Measurements from ENCODE around the gene ST14.
"Not testable (repeated sequence)": the region's sequence is repeated elsewhere in the genome, so short reads cannot be mapped to it uniquely, and the experiment has no call there.

ST14 gene

GRCh38 chr11:130166457-130166784 lies 6.8 kb downstream of the ST14 start:
- peaks cover 18% of the 10 kb centered on the region for H3K4me1 ChIP-seq (ENCODE audit: control insufficient read depth, insufficient read depth, low read length)
- H3K36me3 ChIP-seq (ENCODE audit: insufficient read depth, low read length) = no peaks in the 10 kb centered on the region
- H3K4me2 ChIP-seq (ENCODE audit: low read length) = peak overlapping the region; percentile 24
- H3K27me3 ChIP-seq (ENCODE audit: control insufficient read depth, insufficient read depth, low read length) = peaks cover 33% of the 10 kb centered on the region
- no peak overlapping the region for H3K9ac ChIP-seq (ENCODE audit: low read depth, low read length)
- H3K4me3 ChIP-seq (ENCODE audit: low read length) = no peak overlapping the region
- H3K9me3 ChIP-seq (replicated peaks; ENCODE audit: low read length) = no peaks in the 10 kb centered on the region

GRCh38 chr11:130167146-130167545 lies 7.6 kb downstream of the ST14 start:
- no peak overlapping the region for H3K4me3 ChIP-seq (ENCODE audit: low read length)
- no peaks in the 10 kb centered on the region for H3K9me3 ChIP-seq (replicated peaks; ENCODE audit: low read length)
- peaks cover 18% of the 10 kb centered on the region for H3K4me1 ChIP-seq (ENCODE audit: control insufficient read depth, insufficient read depth, low read length)
- H3K36me3 ChIP-seq (ENCODE audit: insufficient read depth, low read length) = no peaks in the 10 kb centered on the region
- peaks cover 28% of the 10 kb centered on the region for H3K27me3 ChIP-seq (ENCODE audit: control insufficient read depth, insufficient read depth, low read length)
- H3K4me2 ChIP-seq (ENCODE audit: low read length) = no peak overlapping the region
- no peak overlapping the region for H3K9ac ChIP-seq (ENCODE audit: low read depth, low read length)

- Histone ChIP-seq H3K4me1 (ENCODE audit: control insufficient read depth, insufficient read depth, low read length) (peaks cover 18% of the 10 kb centered on the region), H3K4me3 (ENCODE audit: low read length) (no peak overlapping the region), H3K36me3 (ENCODE audit: insufficient read depth, low read length) (no peaks in the 10 kb centered on the region), H3K9me3 (replicated peaks; ENCODE audit: low read length) (no peaks in the 10 kb centered on the region), H3K9ac (ENCODE audit: low read depth, low read length) (no peak overlapping the region), H3K4me2 (ENCODE audit: low read length) (no peak overlapping the region), H3K27me3 (ENCODE audit: control insufficient read depth, insufficient read depth, low read length) (peaks cover 19% of the 10 kb centered on the region)
These were observed 8.5 kb downstream of the ST14 start for GRCh38 chr11:130168105-130168504.

- Histone ChIP-seq H3K36me3 (ENCODE audit: insufficient read depth, low read length) (no peaks in the 10 kb centered on the region), H3K4me1 (ENCODE audit: control insufficient read depth, insufficient read depth, low read length) (peaks cover 18% of the 10 kb centered on the region), H3K9ac (ENCODE audit: low read depth, low read length) (no peak overlapping the region), H3K9me3 (replicated peaks; ENCODE audit: low read length) (peaks cover 3% of the 10 kb centered on the region), H3K27me3 (ENCODE audit: control insufficient read depth, insufficient read depth, low read length) (peaks cover 25% of the 10 kb centered on the region), H3K4me3 (ENCODE audit: low read length) (no peak overlapping the region), H3K4me2 (ENCODE audit: low read length) (no peak overlapping the region)
These were observed 10.8 kb downstream of the ST14 start for GRCh38 chr11:130170345-130170744.

- Histone ChIP-seq H3K9ac (ENCODE audit: low read depth, low read length) (no peak overlapping the region), H3K4me3 (ENCODE audit: low read length) (no peak overlapping the region), H3K9me3 (replicated peaks; ENCODE audit: low read length) (peaks cover 3% of the 10 kb centered on the region), H3K27me3 (ENCODE audit: control insufficient read depth, insufficient read depth, low read length) (peaks cover 25% of the 10 kb centered on the region), H3K36me3 (ENCODE audit: insufficient read depth, low read length) (no peaks in the 10 kb centered on the region), H3K4me2 (ENCODE audit: low read length) (no peak overlapping the region), H3K4me1 (ENCODE audit: control insufficient read depth, insufficient read depth, low read length) (peaks cover 11% of the 10 kb centered on the region)
These were observed 12.0 kb downstream of the ST14 start for GRCh38 chr11:130171534-130171933.

GRCh38 chr11:130172001-130172400 lies 12.4 kb downstream of the ST14 start:
- H3K36me3 ChIP-seq (ENCODE audit: insufficient read depth, low read length); H3K9ac ChIP-seq (ENCODE audit: low read depth, low read length); H3K9me3 ChIP-seq (replicated peaks; ENCODE audit: low read length); H3K4me2 ChIP-seq (ENCODE audit: low read length); H3K4me3 ChIP-seq (ENCODE audit: low read length); H3K4me1 ChIP-seq (ENCODE audit: control insufficient read depth, insufficient read depth, low read length): not testable (repeated sequence)
- peaks cover 25% of the 10 kb centered on the region for H3K27me3 ChIP-seq (ENCODE audit: control insufficient read depth, insufficient read depth, low read length)

- no peak overlapping the region for H3K9ac ChIP-seq (ENCODE audit: low read depth, low read length)
- peaks cover 41% of the 10 kb centered on the region for H3K27me3 ChIP-seq (ENCODE audit: control insufficient read depth, insufficient read depth, low read length)
- H3K4me3 ChIP-seq (ENCODE audit: low read length) = no peak overlapping the region
- H3K4me2 ChIP-seq (ENCODE audit: low read length) = no peak overlapping the region
- H3K4me1 ChIP-seq (ENCODE audit: control insufficient read depth, insufficient read depth, low read length) = no peaks in the 10 kb centered on the region
- peaks cover 3% of the 10 kb centered on the region for H3K9me3 ChIP-seq (replicated peaks; ENCODE audit: low read length)
- H3K36me3 ChIP-seq (ENCODE audit: insufficient read depth, low read length) = no peaks in the 10 kb centered on the region
These were observed 15.1 kb downstream of the ST14 start for GRCh38 chr11:130174642-130175041.

GRCh38 chr11:130175898-130176297 lies 16.3 kb downstream of the ST14 start:
- Histone ChIP-seq H3K9ac (ENCODE audit: low read depth, low read length) (no peak overlapping the region), H3K27me3 (ENCODE audit: control insufficient read depth, insufficient read depth, low read length) (peaks cover 38% of the 10 kb centered on the region), H3K4me2 (ENCODE audit: low read length) (no peak overlapping the region), H3K4me3 (ENCODE audit: low read length) (no peak overlapping the region), H3K4me1 (ENCODE audit: control insufficient read depth, insufficient read depth, low read length) (no peaks in the 10 kb centered on the region), H3K36me3 (ENCODE audit: insufficient read depth, low read length) (no peaks in the 10 kb centered on the region), H3K9me3 (replicated peaks; ENCODE audit: low read length) (peaks cover 3% of the 10 kb centered on the region)

- Histone ChIP-seq H3K9me3 (replicated peaks; ENCODE audit: low read length) (peaks cover 3% of the 10 kb centered on the region), H3K36me3 (ENCODE audit: insufficient read depth, low read length) (no peaks in the 10 kb centered on the region), H3K4me2 (ENCODE audit: low read length) (no peak overlapping the region), H3K4me1 (ENCODE audit: control insufficient read depth, insufficient read depth, low read length) (peaks cover 8% of the 10 kb centered on the region), H3K4me3 (ENCODE audit: low read length) (no peak overlapping the region), H3K9ac (ENCODE audit: low read depth, low read length) (no peak overlapping the region), H3K27me3 (ENCODE audit: control insufficient read depth, insufficient read depth, low read length) (peaks cover 39% of the 10 kb centered on the region)
These were observed 18.2 kb downstream of the ST14 start for GRCh38 chr11:130177782-130178181.

- Histone ChIP-seq H3K36me3 (ENCODE audit: insufficient read depth, low read length) (no peaks in the 10 kb centered on the region), H3K9ac (ENCODE audit: low read depth, low read length) (no peak overlapping the region), H3K4me2 (ENCODE audit: low read length) (no peak overlapping the region), H3K4me1 (ENCODE audit: control insufficient read depth, insufficient read depth, low read length) (peaks cover 8% of the 10 kb centered on the region), H3K27me3 (ENCODE audit: control insufficient read depth, insufficient read depth, low read length) (peaks cover 37% of the 10 kb centered on the region), H3K9me3 (replicated peaks; ENCODE audit: low read length) (peaks cover 3% of the 10 kb centered on the region), H3K4me3 (ENCODE audit: low read length) (no peak overlapping the region)
These were observed 19.1 kb downstream of the ST14 start for GRCh38 chr11:130178441-130179339.

GRCh38 chr11:130179396-130180306 lies 20.1 kb downstream of the ST14 start:
- Histone ChIP-seq H3K4me1 (ENCODE audit: control insufficient read depth, insufficient read depth, low read length) (peaks cover 8% of the 10 kb centered on the region), H3K9ac (ENCODE audit: low read depth, low read length) (no peak overlapping the region), H3K27me3 (ENCODE audit: control insufficient read depth, insufficient read depth, low read length) (peaks cover 40% of the 10 kb centered on the region), H3K4me3 (ENCODE audit: low read length) (no peak overlapping the region), H3K9me3 (replicated peaks; ENCODE audit: low read length) (peaks cover 1% of the 10 kb centered on the region), H3K36me3 (ENCODE audit: insufficient read depth, low read length) (no peaks in the 10 kb centered on the region), H3K4me2 (ENCODE audit: low read length) (no peak overlapping the region)

Data from skeletal muscle satellite cell (primary cell).